ENCODE measurements around the gene ARCN1. TPM values are rescaled to one million over a fixed set of nuclear protein-coding genes. Genes with fewer than 3 reads are reported as not detected.

The ARCN1 gene
- total and polyA plus RNA-seq, 2 donors (not counting 1 experiment from before 2014, with no cell fraction given): 42.9 to 83.2 TPM

DNA sequence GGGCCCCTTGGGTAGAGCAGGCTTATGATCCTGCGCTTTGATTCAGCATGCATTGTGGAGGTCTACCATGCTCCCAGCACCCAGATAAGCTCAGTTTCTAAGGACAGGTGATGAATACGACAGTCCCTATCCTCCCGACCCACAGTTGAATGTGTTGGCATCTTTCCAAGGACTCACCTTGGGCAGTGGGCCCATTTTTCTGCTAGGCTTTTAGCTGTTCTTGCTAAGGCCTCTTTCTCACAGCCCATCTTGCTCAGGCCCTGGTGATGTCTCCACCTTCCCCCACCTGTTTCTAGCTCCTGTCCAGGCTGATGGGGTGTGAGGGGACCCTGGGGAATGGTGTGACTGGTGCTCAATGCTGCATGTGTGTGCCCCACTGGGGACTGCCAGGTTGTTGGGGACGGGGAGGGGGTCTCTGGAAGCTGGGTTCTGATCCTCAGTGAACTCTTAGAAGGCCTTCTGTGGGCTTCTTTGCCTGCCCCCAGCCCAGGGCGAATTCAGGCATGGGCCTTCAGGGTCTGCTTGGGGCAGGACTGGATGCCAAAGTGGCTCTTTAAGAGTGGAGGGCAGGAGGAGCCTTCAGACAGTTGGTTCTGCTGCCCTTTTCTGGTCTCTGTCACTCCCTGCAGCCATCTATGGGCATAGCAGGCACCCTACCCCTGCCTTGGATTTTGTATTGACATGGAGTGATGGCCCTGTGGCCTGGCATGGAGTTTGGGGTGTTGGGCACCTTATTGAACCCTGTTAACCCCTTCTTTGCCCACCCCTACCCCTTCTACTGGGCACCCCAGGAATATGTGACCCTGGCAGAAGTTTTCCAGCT, 68.3 kb downstream of the ARCN1 start:
- Mint-ChIP-seq H3K4me1 (no peaks in the 10 kb centered on the region), H3K27ac (no peak overlapping the region), H3K4me3 (no peak overlapping the region), H3K9me3 (ENCODE audit: insufficient read depth) (no peaks in the 10 kb centered on the region), H3K27me3 (peaks cover 3% of the 10 kb centered on the region)
- no peaks in the 10 kb centered on the region for H4K20me1 ChIP-seq (ENCODE audit: control insufficient read depth, insufficient read depth, low read length, poor library complexity, severe bottlenecking)
- H3K36me3 ChIP-seq (replicated peaks in 1 of 2; ENCODE audit: control extremely low read depth in 1 of 2, control insufficient read depth in 1 of 2, extremely low read depth in 1 of 2, insufficient read depth in 2 of 2, low read length in 1 of 2): no peaks in the 10 kb centered on the region
- no peak overlapping the region for H3K4me2 ChIP-seq (replicated peaks; ENCODE audit: low read depth, low read length, poor library complexity, severe bottlenecking)
- H3K9ac ChIP-seq (ENCODE audit: low read length): no peak overlapping the region
- H3K27ac ChIP-seq (ENCODE audit: low read length in 2 of 2): no peak overlapping the region
- H3K79me2 ChIP-seq (ENCODE audit: control insufficient read depth, insufficient read depth, low read length): no peaks in the 10 kb centered on the region
- H3K27me3 ChIP-seq (replicated peaks in 1 of 4; ENCODE audit: control extremely low read depth in 1 of 4, control insufficient read depth in 3 of 4, insufficient read depth in 4 of 4, low read length in 3 of 4): no peaks in the 10 kb centered on the region
- no peak for DNase-seq
- no peaks in the 10 kb centered on the region for H3K4me1 ChIP-seq (ENCODE audit: control insufficient read depth in 2 of 2, insufficient read depth in 2 of 2, low read length in 2 of 2)
- H3K4me3 ChIP-seq (ENCODE audit: control extremely low read depth in 1 of 5, extremely low read depth in 1 of 5, insufficient read depth in 1 of 5, low read depth in 2 of 5, low read length in 4 of 5): no peak overlapping the region
- no peak for TF ChIP-seq EZH2 (IDR thresholded peaks at IDR 0.05; ENCODE audit: borderline replicate concordance, insufficient read depth, low read depth, low read length, poor library complexity, severe bottlenecking)
- ChIA-PET POLR2A (no interaction called here), CTCF (no interaction called here)
- no peaks in the 10 kb centered on the region for H3K9me3 ChIP-seq (ENCODE audit: control extremely low read depth in 1 of 3, control insufficient read depth in 2 of 3, insufficient read depth in 1 of 3, low read length in 2 of 3)
- no peak for ATAC-seq (ENCODE audit: low read depth)
- 89% methylated on average over 5 of the region's 5 CpGs for WGBS (ENCODE audit: insufficient coverage)
- intact Hi-C loops (cut with micrococcal nuclease): no loop called here
- H2AFZ ChIP-seq (ENCODE audit: insufficient read depth, low read depth, low read length, poor library complexity, severe bottlenecking): no peak overlapping the region

DNA sequence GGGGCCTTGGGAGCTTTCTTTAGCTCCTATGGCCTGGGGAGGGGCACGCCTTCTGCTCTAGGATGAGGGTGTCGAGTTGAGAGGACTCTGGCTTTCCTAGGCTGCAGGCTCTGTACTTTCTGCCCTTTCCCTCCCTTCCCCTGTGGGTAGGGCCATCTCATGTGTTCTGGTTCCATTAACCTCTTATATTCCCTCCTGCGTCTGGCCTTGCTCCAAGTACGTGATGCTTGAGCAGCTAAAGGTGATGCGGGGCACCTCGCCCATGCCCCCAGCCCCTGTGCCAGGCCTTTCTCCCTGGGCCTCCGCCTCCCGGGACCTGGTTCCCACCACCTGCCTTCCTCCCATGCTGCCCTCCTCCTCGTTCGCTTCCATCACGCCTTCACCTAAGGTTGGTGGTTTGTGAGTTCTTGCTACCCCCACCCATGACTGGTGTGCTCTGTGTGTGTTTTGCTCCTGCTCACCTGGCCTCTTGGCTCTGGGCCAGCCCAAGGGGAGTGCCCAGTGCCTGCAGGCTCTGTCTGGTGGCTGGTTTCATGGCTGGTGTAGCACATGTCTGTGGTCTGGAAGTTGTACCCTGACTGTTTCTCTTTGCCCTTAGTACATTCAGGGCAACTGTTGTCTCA, 69.3 kb downstream of the ARCN1 start:
- DNase-seq: no peak
- Histone ChIP-seq H3K36me3 (replicated peaks in 1 of 2; ENCODE audit: control extremely low read depth in 1 of 2, control insufficient read depth in 1 of 2, extremely low read depth in 1 of 2, insufficient read depth in 2 of 2, low read length in 1 of 2) (no peaks in the 10 kb centered on the region), H2AFZ (ENCODE audit: insufficient read depth, low read depth, low read length, poor library complexity, severe bottlenecking) (no peak overlapping the region), H3K9ac (ENCODE audit: low read length) (no peak overlapping the region), H3K9me3 (ENCODE audit: control extremely low read depth in 1 of 3, control insufficient read depth in 2 of 3, insufficient read depth in 1 of 3, low read length in 2 of 3) (no peaks in the 10 kb centered on the region), H3K4me1 (ENCODE audit: control insufficient read depth in 2 of 2, insufficient read depth in 2 of 2, low read length in 2 of 2) (no peaks in the 10 kb centered on the region), H4K20me1 (ENCODE audit: control insufficient read depth, insufficient read depth, low read length, poor library complexity, severe bottlenecking) (no peaks in the 10 kb centered on the region), H3K79me2 (ENCODE audit: control insufficient read depth, insufficient read depth, low read length) (no peaks in the 10 kb centered on the region), H3K27ac (ENCODE audit: low read length in 2 of 2) (no peak overlapping the region), H3K4me3 (ENCODE audit: control extremely low read depth in 1 of 5, extremely low read depth in 1 of 5, insufficient read depth in 1 of 5, low read depth in 2 of 5, low read length in 4 of 5) (no peak overlapping the region), H3K4me2 (replicated peaks; ENCODE audit: low read depth, low read length, poor library complexity, severe bottlenecking) (no peak overlapping the region), H3K27me3 (replicated peaks in 1 of 4; ENCODE audit: control extremely low read depth in 1 of 4, control insufficient read depth in 3 of 4, insufficient read depth in 4 of 4, low read length in 3 of 4) (no peaks in the 10 kb centered on the region)
- ATAC-seq (ENCODE audit: low read depth): no peak
- no peak overlapping the region for H3K27ac Mint-ChIP-seq
- POLR2A ChIA-PET: no interaction called here
- no peaks in the 10 kb centered on the region for H3K4me1 Mint-ChIP-seq
- no peak overlapping the region for H3K4me3 Mint-ChIP-seq
- H3K9me3 Mint-ChIP-seq (ENCODE audit: insufficient read depth): no peaks in the 10 kb centered on the region
- CTCF ChIA-PET: no interaction called here
- TF ChIP-seq, protein P1, sequence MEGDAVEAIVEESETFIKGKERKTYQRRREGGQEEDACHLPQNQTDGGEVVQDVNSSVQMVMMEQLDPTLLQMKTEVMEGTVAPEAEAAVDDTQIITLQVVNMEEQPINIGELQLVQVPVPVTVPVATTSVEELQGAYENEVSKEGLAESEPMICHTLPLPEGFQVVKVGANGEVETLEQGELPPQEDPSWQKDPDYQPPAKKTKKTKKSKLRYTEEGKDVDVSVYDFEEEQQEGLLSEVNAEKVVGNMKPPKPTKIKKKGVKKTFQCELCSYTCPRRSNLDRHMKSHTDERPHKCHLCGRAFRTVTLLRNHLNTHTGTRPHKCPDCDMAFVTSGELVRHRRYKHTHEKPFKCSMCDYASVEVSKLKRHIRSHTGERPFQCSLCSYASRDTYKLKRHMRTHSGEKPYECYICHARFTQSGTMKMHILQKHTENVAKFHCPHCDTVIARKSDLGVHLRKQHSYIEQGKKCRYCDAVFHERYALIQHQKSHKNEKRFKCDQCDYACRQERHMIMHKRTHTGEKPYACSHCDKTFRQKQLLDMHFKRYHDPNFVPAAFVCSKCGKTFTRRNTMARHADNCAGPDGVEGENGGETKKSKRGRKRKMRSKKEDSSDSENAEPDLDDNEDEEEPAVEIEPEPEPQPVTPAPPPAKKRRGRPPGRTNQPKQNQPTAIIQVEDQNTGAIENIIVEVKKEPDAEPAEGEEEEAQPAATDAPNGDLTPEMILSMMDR (IDR thresholded peaks at IDR 0.05): no peak
- no peak for TF ChIP-seq EZH2 (IDR thresholded peaks at IDR 0.05; ENCODE audit: borderline replicate concordance, insufficient read depth, low read depth, low read length, poor library complexity, severe bottlenecking)
- intact Hi-C loops (cut with micrococcal nuclease): no loop called here
- no peaks in the 10 kb centered on the region for H3K27me3 Mint-ChIP-seq
- WGBS (ENCODE audit: insufficient coverage): 95% methylated on average over 9 of the region's 11 CpGs

All from B cell (primary cell).